ENCODE results near the gene DLAT.
A peak's percentile ranks its signal among the peaks of the same experiment; 100 is the strongest.
"Not testable (repeated sequence)": the region's sequence is repeated elsewhere in the genome, so short reads cannot be mapped to it uniquely, and the experiment has no call there.

The DLAT gene

GRCh38 chr11:112024773-112025678, at the start of gene DLAT:
DLAT (plus strand) TSS chr11:112025408; CDS start chr11:112025473, 65 bp downstream.
- peak; percentile 86 for DNase-seq

GRCh38 chr11:111976119-111976766, 49.0 kb upstream of the DLAT start:
- no peak for DNase-seq

- no peak for DNase-seq
Observed at GRCh38 chr11:111976767-111977145, 48.5 kb upstream of the DLAT start.

GRCh38 chr11:111977146-111978027, 47.8 kb upstream of the DLAT start:
- peak; percentile 18 for DNase-seq

GRCh38 chr11:111978028-111978771, 47.0 kb upstream of the DLAT start:
- DNase-seq, result no peak

- DNase-seq, result no peak
Observed at GRCh38 chr11:111980062-111980461, 45.1 kb upstream of the DLAT start.

GRCh38 chr11:111981270-111981669, 43.9 kb upstream of the DLAT start:
- DNase-seq, result no peak

GRCh38 chr11:111982019-111982464, 43.2 kb upstream of the DLAT start:
- peak; percentile 57 for DNase-seq

- no peak for DNase-seq
Observed at GRCh38 chr11:111982541-111983186, 42.5 kb upstream of the DLAT start.

- no peak for DNase-seq
Observed at GRCh38 chr11:111983187-111983986, 41.8 kb upstream of the DLAT start.

GRCh38 chr11:111986589-111986988, 38.6 kb upstream of the DLAT start:
- no peak for DNase-seq

GRCh38 chr11:111990381-111990780, 34.8 kb upstream of the DLAT start:
- DNase-seq, result no peak

- DNase-seq, result no peak
Observed at GRCh38 chr11:111992206-111992855, 32.9 kb upstream of the DLAT start.

GRCh38 chr11:111996129-111996528, 29.1 kb upstream of the DLAT start:
- no peak for DNase-seq

GRCh38 chr11:111996669-111997068, 28.5 kb upstream of the DLAT start:
- not testable (repeated sequence) for DNase-seq

GRCh38 chr11:111999111-111999510, 26.1 kb upstream of the DLAT start:
- DNase-seq, result no peak

GRCh38 chr11:112000703-112001102, 24.5 kb upstream of the DLAT start:
- DNase-seq, result no peak

GRCh38 chr11:112002491-112003216, 22.6 kb upstream of the DLAT start:
- no peak for DNase-seq

GRCh38 chr11:112004389-112004788, 20.8 kb upstream of the DLAT start:
- peak; percentile 4 for DNase-seq

Data from activated naive CD4-positive, alpha-beta T cell treated with Interleukin-2 at 50 U/mL for 16 hours (primary cell).